GM12864 (cell line): Measurements from ENCODE around the gene DCLK3.

Source experiments
- DNase-seq: peaks from one replicate; pipeline ENCODE4 v3.0.0-alpha.2; 2011; ENCODE audit warnings: low read depth
- H3K4me3 ChIP-seq: 2 replicates; pipeline ENCODE4 v1.5.1; 2011; ENCODE audit warnings: mild to moderate bottlenecking, low read depth, low read length, control low read depth
- CTCF ChIP-seq: IDR thresholded peaks from 2 replicates; pipeline ENCODE4 v1.5.1; 2011; ENCODE audit warnings: low read depth, mild to moderate bottlenecking, moderate library complexity, low read length, control low read depth, inconsistent platforms; ENCODE audit errors: missing control alignments

Gene DCLK3

GRCh38 chr3:36679384-36680200 lies 84.8 kb downstream of the DCLK3 start:
- H3K4me3 ChIP-seq = no peak overlapping the region
- no peak for DNase-seq

GRCh38 chr3:36678216-36679013 lies 85.9 kb downstream of the DCLK3 start:
- DNase-seq = no peak
- H3K4me3 ChIP-seq = no peak overlapping the region
- TF ChIP-seq CTCF = no peak

More at GRCh38 chr3:36679384-36680200, 84.8 kb downstream of the DCLK3 start:
- TF ChIP-seq CTCF = no peak

- H3K4me3 ChIP-seq = no peak overlapping the region
- peak; percentile 6 for TF ChIP-seq CTCF
These were observed 86.9 kb downstream of the DCLK3 start for GRCh38 chr3:36677331-36678007.

GRCh38 chr3:36674816-36675215 lies 89.5 kb downstream of the DCLK3 start:
- H3K4me3 ChIP-seq = no peak overlapping the region
- no peak for TF ChIP-seq CTCF
- DNase-seq = no peak

More at GRCh38 chr3:36677331-36678007, 86.9 kb downstream of the DCLK3 start:
- peak; percentile 27 for DNase-seq

- H3K4me3 ChIP-seq = no peak overlapping the region
- DNase-seq = no peak
- TF ChIP-seq CTCF = no peak
These were observed 94.6 kb downstream of the DCLK3 start for GRCh38 chr3:36669764-36670163.

- H3K4me3 ChIP-seq = no peak overlapping the region
- no peak for DNase-seq
- TF ChIP-seq CTCF = no peak
These were observed 98.2 kb downstream of the DCLK3 start for GRCh38 chr3:36666166-36666565.
